Measurements from ENCODE around the gene TBC1D32.

GRCh38 chr6:121187200-121187832, 147.0 kb downstream of the TBC1D32 start:
- TF ChIP-seq CTCF (IDR thresholded peaks at IDR 0.05; ENCODE audit: insufficient read depth, low read length): no peak
- TF ChIP-seq GABPA (IDR thresholded peaks at IDR 0.05; ENCODE audit: low read depth): no peak
